OCI-LY3 (cell line): ENCODE data around the gene NKX6-1.

ENCODE experiments used
- CTCF ChIP-seq: fragments of 200-600, 300-600 bp; sonication (generic); IDR thresholded peaks from 2 replicates; pipeline ENCODE4 v1.5.1; 2014; ENCODE audit warnings: antibody characterized with exemption, low read length, low read depth
- EZH2phosphoT487 ChIP-seq: fragments of 200-600 bp; shearing (Covaris generic); IDR thresholded peaks from 2 replicates; pipeline ENCODE4 v1.6.1; 2018; ENCODE audit warnings: antibody characterized with exemption, mixed run types, low read depth

GRCh38 chr4:84531689-84532088 is 32.6 kb upstream of the NKX6-1 start:
- no peak for TF ChIP-seq CTCF
- TF ChIP-seq EZH2phosphoT487: no peak
